GM19328 (cell line): ENCODE data around the gene WDR81.
"Not testable (repeated sequence)": the region's sequence is repeated elsewhere in the genome, so short reads cannot be mapped to it uniquely, and the experiment has no call there.

Experiments
- ATAC-seq: cut with Tn5 transposase; IDR thresholded peaks from one replicate; pipeline ENCODE4 v1.9.1; 2021; ENCODE audit warnings: mild to moderate bottlenecking, moderate library complexity; ENCODE audit not compliant: unreplicated experiment

The WDR81 gene

GRCh38 chr17:1713160-1713877 lies 11.2 kb upstream of the WDR81 start:
- no peak for ATAC-seq

- no peak for ATAC-seq
Observed at GRCh38 chr17:1713878-1714426, 10.6 kb upstream of the WDR81 start.

- no peak for ATAC-seq
Observed at GRCh38 chr17:1714427-1714979, 10.0 kb upstream of the WDR81 start.

GRCh38 chr17:1714980-1715802 lies 9.3 kb upstream of the WDR81 start:
- no peak for ATAC-seq

- no peak for ATAC-seq
Observed at GRCh38 chr17:1715803-1716075, 8.8 kb upstream of the WDR81 start.

- ATAC-seq, result peak; percentile 71
Observed at GRCh38 chr17:1716076-1716911, 8.2 kb upstream of the WDR81 start.

- ATAC-seq, result peak; percentile 28
Observed at GRCh38 chr17:1716912-1717695, 7.4 kb upstream of the WDR81 start.

GRCh38 chr17:1718362-1719165 lies 5.9 kb upstream of the WDR81 start:
- ATAC-seq, result no peak

- no peak for ATAC-seq
Observed at GRCh38 chr17:1720856-1721386, 3.6 kb upstream of the WDR81 start.

- ATAC-seq, result not testable (repeated sequence)
Observed at GRCh38 chr17:1722022-1722421, 2.5 kb upstream of the WDR81 start.

GRCh38 chr17:1724869-1725641 lies 551 bp downstream of the WDR81 start:
- ATAC-seq, result peak; percentile 2

GRCh38 chr17:1725642-1726511 lies 1.4 kb downstream of the WDR81 start:
- no peak for ATAC-seq

- no peak for ATAC-seq
Observed at GRCh38 chr17:1726626-1727257, 2.2 kb downstream of the WDR81 start.

GRCh38 chr17:1727258-1727789 lies 2.8 kb downstream of the WDR81 start:
- ATAC-seq, result no peak

- no peak for ATAC-seq
Observed at GRCh38 chr17:1727876-1728630, 3.5 kb downstream of the WDR81 start.

- ATAC-seq, result no peak
Observed at GRCh38 chr17:1729966-1730325, 5.4 kb downstream of the WDR81 start.
